DMS 273 (cell line): ENCODE results near the gene PCDHGA11.
"Not testable (repeated sequence)": the region's sequence is repeated elsewhere in the genome, so short reads cannot be mapped to it uniquely, and the experiment has no call there.

Experiments used
- DNase-seq: peaks from one replicate; lab custom pipeline; 2025; ENCODE audit not compliant: unreplicated experiment; lab: John Stamatoyannopoulos, UW

Gene PCDHGA11

GRCh38 chr5:141420855-141421488, at the start of gene PCDHGA11:
Gene PCDHGA11 (plus strand): TSS chr5:141421051. CDS start chr5:141421228, 177 bp downstream.
- DNase-seq: peak; percentile 6

DNA sequence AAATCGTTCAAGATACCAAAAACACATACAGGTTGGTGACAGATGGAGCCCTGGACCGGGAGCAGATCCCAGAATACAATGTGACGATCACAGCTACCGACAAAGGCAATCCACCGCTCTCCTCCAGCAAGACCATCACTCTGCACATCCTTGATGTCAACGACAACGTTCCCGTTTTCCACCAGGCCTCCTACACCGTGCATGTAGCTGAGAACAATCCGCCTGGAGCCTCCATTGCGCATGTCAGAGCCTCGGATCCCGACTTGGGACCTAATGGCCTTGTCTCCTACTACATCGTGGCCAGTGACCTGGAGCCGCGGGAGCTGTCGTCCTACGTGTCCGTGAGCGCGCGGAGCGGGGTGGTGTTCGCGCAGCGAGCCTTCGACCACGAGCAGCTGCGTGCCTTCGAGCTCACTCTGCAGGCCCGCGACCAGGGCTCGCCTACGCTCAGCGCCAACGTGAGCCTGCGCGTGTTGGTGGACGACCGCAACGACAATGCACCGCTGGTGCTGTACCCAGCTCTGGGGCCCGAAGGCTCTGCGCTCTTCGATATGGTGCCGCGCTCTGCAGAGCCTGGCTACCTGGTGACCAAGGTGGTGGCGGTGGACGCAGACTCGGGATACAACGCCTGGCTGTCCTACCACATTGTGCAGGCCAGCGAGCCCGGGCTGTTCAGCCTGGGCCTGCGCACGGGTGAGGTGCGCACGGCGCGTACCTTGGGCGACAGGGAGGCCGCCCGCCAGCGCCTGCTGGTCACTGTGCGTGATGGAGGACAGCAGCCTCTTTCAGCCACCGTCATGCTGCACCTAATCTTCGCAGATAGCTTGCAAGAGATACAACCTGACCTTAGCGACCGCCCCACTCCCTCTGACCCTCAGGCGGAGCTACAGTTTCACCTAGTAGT, 49.0 kb upstream of the PCDHGA11 start:
- DNase-seq: no peak

DNA sequence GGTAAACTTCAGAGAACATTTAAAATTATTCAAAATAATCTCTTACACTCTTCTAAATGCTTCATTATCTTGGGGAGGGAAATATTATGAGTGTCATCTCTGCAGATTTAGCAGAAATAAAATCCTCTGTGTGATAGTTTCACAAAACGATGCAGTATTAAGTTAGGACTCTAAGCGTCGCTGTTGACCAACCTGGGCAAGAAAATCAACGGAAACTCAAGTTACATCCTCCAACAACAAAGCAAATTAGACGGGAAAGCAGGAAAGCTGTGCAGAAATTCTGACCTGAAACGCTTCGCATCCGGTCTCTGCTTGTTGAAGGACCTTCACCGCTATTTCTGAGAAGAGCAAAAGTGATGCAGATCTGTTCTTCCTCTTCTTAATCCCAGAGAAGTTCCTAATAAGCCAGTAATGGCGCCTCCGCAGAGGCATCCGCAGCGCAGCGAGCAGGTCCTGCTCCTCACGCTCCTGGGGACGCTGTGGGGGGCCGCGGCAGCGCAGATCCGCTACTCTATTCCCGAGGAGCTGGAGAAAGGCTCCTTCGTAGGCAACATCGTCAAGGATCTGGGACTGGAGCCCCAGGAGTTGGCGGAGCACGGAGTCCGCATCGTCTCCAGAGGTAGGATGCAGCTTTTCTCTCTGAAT, 47.1 kb upstream of the PCDHGA11 start, which contains the start of gene PCDHGA6:
Gene PCDHGA6, plus strand, starts transcription at position 219 of the 645 bp plus-strand sequence. Its CDS starts 193 bp downstream, at position 412.
- no peak for DNase-seq

DNA sequence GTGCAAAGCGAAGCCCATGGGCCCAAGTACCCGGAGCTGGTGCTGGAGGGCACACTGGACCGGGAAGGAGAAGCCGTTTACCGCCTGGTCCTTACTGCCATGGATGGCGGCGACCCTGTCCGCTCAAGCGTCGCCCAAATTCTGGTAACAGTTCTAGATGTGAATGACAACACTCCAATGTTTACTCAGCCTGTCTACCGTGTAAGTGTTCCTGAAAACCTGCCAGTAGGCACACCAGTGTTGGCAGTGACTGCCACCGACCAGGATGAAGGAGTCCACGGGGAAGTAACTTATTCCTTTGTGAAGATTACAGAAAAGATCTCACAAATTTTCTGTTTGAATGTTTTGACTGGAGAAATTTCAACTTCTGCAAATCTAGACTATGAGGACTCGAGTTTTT, 46.2 kb upstream of the PCDHGA11 start:
- DNase-seq: no peak

- not testable (repeated sequence) for DNase-seq
These were observed 45.3 kb upstream of the PCDHGA11 start for GRCh38 chr5:141375444-141376155.

DNA sequence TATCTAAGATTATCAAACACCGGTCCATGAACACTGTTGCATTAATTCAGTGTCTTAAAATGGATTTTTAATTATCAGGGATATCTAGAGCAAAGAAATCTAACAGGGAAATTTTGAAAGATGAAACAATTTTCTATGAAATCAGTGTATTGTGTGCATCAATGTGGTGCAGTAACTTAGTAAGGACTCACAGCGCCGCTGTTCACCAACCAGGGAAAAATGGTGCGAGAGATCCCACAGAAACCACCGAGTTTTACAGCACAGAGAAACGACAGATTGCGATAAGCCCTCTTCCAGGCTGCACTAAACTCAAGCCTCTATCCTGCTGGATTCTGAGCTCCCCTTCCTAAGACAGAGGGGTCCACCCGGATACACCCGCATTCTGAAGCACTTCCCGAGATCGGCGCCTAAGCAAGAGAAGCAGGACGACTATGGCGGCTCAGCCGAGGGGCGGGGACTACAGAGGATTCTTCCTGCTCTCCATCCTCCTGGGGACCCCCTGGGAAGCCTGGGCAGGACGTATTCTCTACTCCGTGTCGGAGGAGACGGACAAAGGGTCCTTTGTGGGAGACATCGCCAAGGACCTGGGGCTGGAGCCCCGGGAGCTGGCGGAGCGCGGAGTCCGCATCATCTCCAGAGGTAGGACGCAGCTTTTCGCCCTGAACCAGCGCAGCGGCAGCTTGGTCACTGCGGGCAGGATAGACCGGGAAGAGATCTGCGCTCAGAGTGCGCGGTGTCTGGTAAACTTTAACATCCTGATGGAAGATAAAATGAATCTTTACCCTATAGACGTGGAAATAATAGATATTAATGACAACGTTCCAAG, 38.2 kb upstream of the PCDHGA11 start, which contains the start of gene PCDHGA7:
Gene PCDHGA7, plus strand, starts transcription at position 274 of the 826 bp plus-strand sequence. Its CDS starts 158 bp downstream, at position 432.
- DNase-seq: no peak

- no peak for DNase-seq
These were observed 37.5 kb upstream of the PCDHGA11 start for GRCh38 chr5:141383345-141383744.

GRCh38 chr5:141384471-141385267, 36.2 kb upstream of the PCDHGA11 start:
- DNase-seq: no peak

GRCh38 chr5:141387557-141388311, 33.1 kb upstream of the PCDHGA11 start, which contains the start of gene PCDHGB4:
Gene PCDHGB4 (plus strand): TSS chr5:141387698. CDS start chr5:141387885, 187 bp downstream.
- DNase-seq: not testable (repeated sequence)

- no peak for DNase-seq
These were observed 32.2 kb upstream of the PCDHGA11 start for GRCh38 chr5:141388661-141389060.

DNA sequence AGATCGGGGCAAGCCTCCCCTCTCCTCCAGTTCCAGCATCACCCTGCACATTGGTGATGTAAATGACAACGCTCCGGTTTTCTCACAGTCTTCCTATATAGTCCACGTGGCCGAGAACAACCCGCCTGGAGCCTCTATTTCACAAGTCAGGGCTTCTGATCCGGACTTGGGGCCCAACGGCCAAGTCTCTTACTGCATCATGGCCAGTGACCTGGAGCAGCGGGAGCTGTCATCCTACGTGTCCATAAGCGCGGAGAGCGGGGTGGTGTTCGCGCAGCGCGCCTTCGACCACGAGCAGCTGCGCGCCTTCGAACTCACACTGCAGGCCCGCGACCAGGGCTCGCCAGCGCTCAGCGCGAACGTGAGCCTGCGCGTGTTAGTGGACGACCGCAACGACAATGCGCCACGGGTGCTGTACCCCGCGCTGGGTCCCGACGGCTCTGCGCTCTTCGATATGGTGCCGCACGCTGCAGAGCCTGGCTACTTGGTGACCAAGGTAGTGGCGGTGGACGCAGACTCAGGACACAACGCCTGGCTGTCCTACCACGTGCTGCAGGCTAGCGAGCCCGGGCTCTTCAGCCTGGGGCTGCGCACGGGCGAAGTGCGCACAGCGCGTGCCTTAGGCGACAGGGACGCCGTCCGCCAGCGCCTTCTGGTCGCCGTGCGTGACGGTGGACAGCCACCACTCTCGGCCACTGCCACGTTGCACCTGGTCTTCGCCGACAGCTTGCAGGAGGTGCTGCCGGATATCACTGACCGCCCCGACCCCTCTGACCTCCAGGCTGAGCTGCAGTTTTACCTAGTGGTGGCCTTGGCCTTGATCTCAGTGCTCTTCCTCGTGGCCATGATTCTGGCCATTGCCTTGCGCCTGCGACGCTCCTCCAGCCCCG, 31.5 kb upstream of the PCDHGA11 start:
- no peak for DNase-seq

GRCh38 chr5:141392429-141393198, 28.2 kb upstream of the PCDHGA11 start, which contains the start of gene PCDHGA8:
Gene PCDHGA8 (plus strand): TSS chr5:141392633. CDS start chr5:141392814, 181 bp downstream.
- peak; percentile 46 for DNase-seq

GRCh38 chr5:141393267-141393666, 27.6 kb upstream of the PCDHGA11 start:
- no peak for DNase-seq

GRCh38 chr5:141394401-141395187, 26.3 kb upstream of the PCDHGA11 start:
- not testable (repeated sequence) for DNase-seq

DNA sequence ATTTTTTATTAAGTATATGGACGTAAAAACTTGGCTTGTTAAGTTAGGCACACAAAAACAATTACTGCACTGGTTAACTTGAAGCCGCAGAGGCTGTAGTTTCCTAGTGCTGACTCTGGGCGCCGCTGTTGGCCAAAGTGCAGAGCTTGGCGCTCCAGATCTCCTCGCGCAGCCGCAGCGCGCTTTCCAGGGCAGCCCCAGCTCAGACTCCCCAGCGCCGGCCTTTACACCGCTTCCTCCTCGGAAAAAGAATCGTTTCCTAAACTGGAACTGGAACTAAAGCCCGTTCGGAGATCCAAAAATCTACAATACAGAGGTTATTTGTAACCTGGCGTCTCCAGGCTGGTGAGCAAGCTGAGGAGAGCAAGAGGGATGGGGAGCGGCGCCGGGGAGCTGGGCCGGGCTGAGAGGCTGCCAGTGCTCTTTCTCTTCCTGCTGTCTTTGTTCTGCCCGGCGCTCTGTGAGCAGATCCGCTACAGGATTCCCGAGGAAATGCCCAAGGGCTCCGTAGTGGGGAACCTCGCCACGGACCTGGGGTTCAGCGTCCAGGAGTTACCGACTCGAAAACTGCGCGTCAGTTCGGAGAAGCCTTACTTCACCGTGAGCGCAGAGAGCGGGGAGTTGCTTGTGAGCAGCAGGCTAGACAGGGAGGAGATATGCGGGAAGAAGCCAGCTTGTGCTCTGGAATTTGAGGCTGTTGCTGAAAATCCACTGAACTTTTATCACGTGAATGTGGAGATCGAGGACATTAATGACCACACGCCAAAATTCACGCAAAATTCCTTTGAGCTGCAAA, 22.9 kb upstream of the PCDHGA11 start, which contains the start of gene PCDHGB5:
Gene PCDHGB5, plus strand, starts transcription at position 192 of the 796 bp plus-strand sequence. Its CDS starts 181 bp downstream, at position 373.
- not testable (repeated sequence) for DNase-seq
